H9 (cell line): ENCODE results near the gene NGB. TPM values are rescaled to one million over a fixed set of nuclear protein-coding genes. Genes with fewer than 3 reads are reported as not detected.

Source experiments
- DNase-seq: peaks from one replicate; pipeline ENCODE4 v3.0.0-alpha.2; 2017
- H2AFZ ChIP-seq: one replicate; pipeline ENCODE4 v1.6.1; 2013; ENCODE audit warnings: mild to moderate bottlenecking, low read length, control low read depth, moderate library complexity
- H2AK5ac ChIP-seq: 2 replicates; pipeline ENCODE4 v1.6.1; 2013; ENCODE audit warnings: low read length, control low read depth, mixed read lengths; ENCODE audit not compliant: insufficient read length
- H2BK120ac ChIP-seq: one replicate; pipeline ENCODE4 v1.6.1; 2013; ENCODE audit warnings: low read depth, mild to moderate bottlenecking, low read length, control low read depth, inconsistent platforms; ENCODE audit not compliant: poor library complexity, severe bottlenecking
- H2BK12ac ChIP-seq: 2 replicates; pipeline ENCODE4 v1.6.1; 2013; ENCODE audit warnings: low read length, control low read depth, mixed read lengths, low read depth; ENCODE audit not compliant: insufficient read length
- H2BK15ac ChIP-seq: 2 replicates; pipeline ENCODE4 v1.6.1; 2013; ENCODE audit warnings: low read depth, low read length, control low read depth
- H2BK20ac ChIP-seq: one replicate; pipeline ENCODE4 v1.6.1; 2013; ENCODE audit warnings: low read depth, mild to moderate bottlenecking, low read length, control low read depth, inconsistent platforms; ENCODE audit not compliant: poor library complexity, severe bottlenecking
- H2BK5ac ChIP-seq: 2 replicates; pipeline ENCODE4 v1.6.1; 2013; ENCODE audit warnings: low read length, control low read depth, mixed read lengths; ENCODE audit not compliant: insufficient read length
- H3K14ac ChIP-seq: 2 replicates; pipeline ENCODE4 v1.6.1; 2013; ENCODE audit warnings: low read length, control low read depth; ENCODE audit not compliant: insufficient read depth
- H3K18ac ChIP-seq: 2 replicates; pipeline ENCODE4 v1.6.1; 2013; ENCODE audit warnings: low read depth, mild to moderate bottlenecking, mixed read lengths, low read length, control low read depth; ENCODE audit not compliant: insufficient read length
- H3K23ac ChIP-seq: 2 replicates; pipeline ENCODE4 v1.6.1; 2013; ENCODE audit warnings: low read length, control low read depth, mixed read lengths, low read depth; ENCODE audit not compliant: insufficient read length
- H3K23me2 ChIP-seq: 2 replicates; pipeline ENCODE4 v1.6.1; 2013; ENCODE audit warnings: low read depth, mild to moderate bottlenecking, mixed read lengths, low read length, control low read depth; ENCODE audit not compliant: insufficient read length, poor library complexity, severe bottlenecking
- H3K27ac ChIP-seq: 2 replicates; pipeline ENCODE4 v1.5.1; 2013; ENCODE audit warnings: low read length, control low read depth, mixed read lengths, low read depth; ENCODE audit not compliant: insufficient read length
- H3K27me3 ChIP-seq: 2 replicates; pipeline ENCODE4 v1.6.1; 2013; ENCODE audit warnings: low read length, control low read depth, inconsistent platforms; ENCODE audit not compliant: insufficient read depth
- H3K4ac ChIP-seq: 2 replicates; pipeline ENCODE4 v1.6.1; 2013; ENCODE audit warnings: low read depth, mild to moderate bottlenecking, control low read depth, inconsistent platforms, low read length, moderate library complexity
- H3K4me1 ChIP-seq: 2 replicates; pipeline ENCODE4 v1.6.1; 2013; ENCODE audit warnings: low read length, control low read depth, inconsistent platforms; ENCODE audit not compliant: insufficient read depth
- H3K4me2 ChIP-seq: 2 replicates; pipeline ENCODE4 v1.6.1; 2013; ENCODE audit warnings: low read length, control low read depth, mixed read lengths; ENCODE audit not compliant: insufficient read length, insufficient read depth
- H3K56ac ChIP-seq: 2 replicates; pipeline ENCODE4 v1.6.1; 2013; ENCODE audit warnings: low read depth, mild to moderate bottlenecking, mixed read lengths, low read length, control low read depth; ENCODE audit not compliant: insufficient read length
- H3K79me1 ChIP-seq: 2 replicates; pipeline ENCODE4 v1.6.1; 2013; ENCODE audit warnings: low read depth, mild to moderate bottlenecking, moderate library complexity, low read length, control low read depth, inconsistent platforms; ENCODE audit not compliant: insufficient read depth, poor library complexity, severe bottlenecking
- H3K79me2 ChIP-seq: 2 replicates; pipeline ENCODE4 v1.6.1; 2013; ENCODE audit warnings: low read length, control low read depth, inconsistent platforms; ENCODE audit not compliant: insufficient read depth
- H3K9ac ChIP-seq: 2 replicates; pipeline ENCODE4 v1.6.1; 2013; ENCODE audit warnings: low read length, control low read depth, mixed read lengths; ENCODE audit not compliant: insufficient read length; ENCODE audit errors: extremely low read depth
- H3K9me3 ChIP-seq: one replicate; pipeline ENCODE4 v1.6.1; 2013; ENCODE audit warnings: low read depth, low read length, inconsistent platforms; ENCODE audit not compliant: control insufficient read depth
- H3T11ph ChIP-seq: one replicate; pipeline ENCODE4 v1.6.1; 2013; ENCODE audit warnings: mild to moderate bottlenecking, low read length, control low read depth, inconsistent platforms
- H4K20me1 ChIP-seq: one replicate; pipeline ENCODE4 v1.6.1; 2013; ENCODE audit not compliant: control insufficient read depth, insufficient read length, insufficient read depth
- H4K5ac ChIP-seq: 2 replicates; pipeline ENCODE4 v1.6.1; 2013; ENCODE audit warnings: low read depth, mild to moderate bottlenecking, mixed read lengths, low read length, control low read depth; ENCODE audit not compliant: insufficient read length
- H4K8ac ChIP-seq: replicated peaks from 2 replicates; pipeline ENCODE4 v1.6.1; 2013; ENCODE audit warnings: low read length, control low read depth, mixed read lengths, low read depth; ENCODE audit not compliant: insufficient read length
- H4K91ac ChIP-seq: 2 replicates; pipeline ENCODE4 v1.6.1; 2013; ENCODE audit warnings: low read depth, mild to moderate bottlenecking, moderate library complexity, mixed read lengths, low read length, control low read depth; ENCODE audit not compliant: insufficient read length
- H3K27ac Mint-ChIP-seq, 3 experiments: 2 replicates in 2 of 3; 3 replicates in 1 of 3; pipeline ENCODE4 v1.8.0; 2020 to 2021; ENCODE audit warnings: mixed read lengths in 3 of 3, mild to moderate bottlenecking in 1 of 3, moderate library complexity in 1 of 3
- H3K27me3 Mint-ChIP-seq: 2 replicates; pipeline ENCODE4 v1.8.0; 2021; ENCODE audit warnings: low read depth, mild to moderate bottlenecking, moderate library complexity, mixed read lengths
- H3K36me3 Mint-ChIP-seq, 3 experiments: 2 replicates in 2 of 3; 3 replicates in 1 of 3; pipeline ENCODE4 v1.8.0; 2020 to 2021; ENCODE audit warnings: low read depth in 3 of 3, mixed read lengths in 3 of 3; ENCODE audit not compliant: insufficient read depth in 1 of 3
- H3K4me1 Mint-ChIP-seq, 2 experiments: 2 replicates each; pipeline ENCODE4 v1.8.0; 2020; ENCODE audit warnings: mixed read lengths in 2 of 2
- H3K4me3 Mint-ChIP-seq, 2 experiments: 2 replicates in 1 of 2; 3 replicates in 1 of 2; pipeline ENCODE4 v1.8.0; 2020 to 2021; ENCODE audit warnings: mild to moderate bottlenecking in 2 of 2, mixed read lengths in 2 of 2, moderate library complexity in 1 of 2
- H3K9me3 Mint-ChIP-seq, 2 experiments: 2 replicates in 1 of 2; 3 replicates in 1 of 2; pipeline ENCODE4 v1.8.0; 2020; ENCODE audit warnings: mild to moderate bottlenecking in 2 of 2, mixed read lengths in 2 of 2, moderate library complexity in 1 of 2
- CTCF ChIP-seq: fragments of 200-600 bp; sonication (generic); conservative IDR thresholded peaks from 3 replicates; pipeline ENCODE4 v1.8.0; 2021; ENCODE audit warnings: antibody characterized with exemption, mild to moderate bottlenecking
- WGBS: extraction: QIAGEN DNeasy Blood & Tissue Kit; methylation state at CpG from one replicate; pipeline ENCODE4 v1.1.7; 2013; ENCODE audit warnings: missing lambda C conversion rate, low lambda C conversion rate, mixed read lengths; ENCODE audit not compliant: insufficient read length; ENCODE audit errors: extremely low coverage; 5-methylcytosine and 5-hydroxymethylcytosine counted together
- total RNA-seq: library from RNA; stranded (reverse); gene quantifications from 2 replicates; pipeline ENCODE4 v1.2.1, GENCODE V29; 2021

Gene NGB
- total RNA-seq, 1 experiment from 2014 or later = 0.26 TPM

DNA sequence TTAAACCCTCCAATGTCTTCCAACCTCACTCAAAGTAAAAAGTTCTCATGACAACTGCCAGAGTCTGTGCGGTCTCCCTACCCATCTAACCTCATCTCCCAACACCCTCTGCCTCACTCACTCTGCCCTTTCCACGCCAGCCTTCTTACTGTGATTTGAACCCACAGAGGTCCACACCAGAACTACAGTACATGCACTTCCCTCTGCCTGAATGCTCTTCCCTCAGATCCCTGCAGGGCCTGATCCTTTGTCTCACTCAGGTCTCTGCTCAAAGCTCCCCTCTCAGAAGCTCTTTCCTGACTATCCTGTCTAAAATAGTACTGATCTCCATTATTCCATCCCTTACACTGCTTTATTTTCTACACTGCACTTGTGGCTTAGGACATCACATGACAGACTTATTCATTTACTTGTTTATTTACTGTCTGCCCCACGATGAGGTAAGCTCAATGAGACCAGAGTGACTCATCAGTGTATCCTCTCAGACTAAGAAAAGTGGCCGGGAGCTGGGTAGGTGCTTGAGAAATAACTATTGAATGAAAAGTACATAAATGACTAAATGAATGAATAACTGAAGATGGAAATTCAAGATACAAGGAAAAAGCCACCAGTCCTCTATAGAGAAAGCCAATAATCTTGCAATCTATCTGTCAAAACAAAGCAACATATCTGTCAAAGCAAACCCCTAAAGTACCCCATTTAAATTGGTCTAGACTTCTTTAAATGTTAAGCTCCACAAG is 32.6 kb upstream of the NGB start:
- H3K9ac ChIP-seq = no peak overlapping the region
- no peak overlapping the region for H2BK15ac ChIP-seq
- H3K9me3 ChIP-seq = no peaks in the 10 kb centered on the region
- H3K79me1 ChIP-seq = no peaks in the 10 kb centered on the region
- peak overlapping the region in 2 of 3 experiments; percentile 4 to 58; a peak in 3 of 7 replicates for H3K27ac Mint-ChIP-seq
- no peak for TF ChIP-seq CTCF
- no peak overlapping the region for H3K27ac ChIP-seq
- no peak overlapping the region for H3K4me2 ChIP-seq
- H4K91ac ChIP-seq = no peak overlapping the region
- no peak overlapping the region for H3T11ph ChIP-seq
- no peak overlapping the region for H4K5ac ChIP-seq
- DNase-seq = no peak
- no peak overlapping the region for H3K14ac ChIP-seq
- no peaks in the 10 kb centered on the region for H3K27me3 Mint-ChIP-seq
- H2BK12ac ChIP-seq = no peak overlapping the region
- H3K4me3 Mint-ChIP-seq = no peak overlapping the region
- H2AK5ac ChIP-seq = no peak overlapping the region
- H3K4me1 Mint-ChIP-seq = peaks cover 11 to 12% of the 10 kb centered on the region in 2 experiments
- no peaks in the 10 kb centered on the region for H3K27me3 ChIP-seq
- no CpG with 5 or more reads among the region's 4 CpGs for WGBS
- H3K23me2 ChIP-seq = no peaks in the 10 kb centered on the region
- H4K20me1 ChIP-seq = no peaks in the 10 kb centered on the region
- H3K36me3 Mint-ChIP-seq = peaks cover 3 to 17% (median 12%) of the 10 kb centered on the region in 3 experiments; a peak in 5 of 7 replicates
- no peaks in the 10 kb centered on the region for H3K9me3 Mint-ChIP-seq
- H3K56ac ChIP-seq = no peak overlapping the region
- no peak overlapping the region for H3K23ac ChIP-seq
- H2BK20ac ChIP-seq = no peak overlapping the region
- no peak overlapping the region for H3K18ac ChIP-seq
- no peak overlapping the region for H3K4ac ChIP-seq
- no peaks in the 10 kb centered on the region for H3K4me1 ChIP-seq
- no peak overlapping the region for H4K8ac ChIP-seq
- no peaks in the 10 kb centered on the region for H3K79me2 ChIP-seq
- H2BK5ac ChIP-seq = no peak overlapping the region
- no peak overlapping the region for H2BK120ac ChIP-seq
- no peak overlapping the region for H2AFZ ChIP-seq
